IMR-90 (cell line): Measurements from ENCODE around the gene RAB31. TPM values are rescaled to one million over a fixed set of nuclear protein-coding genes. Genes with fewer than 3 reads are reported as not detected.

Experiments
- ATAC-seq: fragments of 200-7000 bp; cut with Tn5 transposase; 2 replicates; pipeline ENCODE4 v1.9.1; 2020; ENCODE audit warnings: low read depth, mild to moderate bottlenecking, moderate library complexity
- BruUV-seq: library from RNA; stranded (reverse); fragments of 400-500 nt; replicated peaks from 2 replicates; lab custom pipeline; 2021; lab: Mats Ljungman, UMichigan
- CTCF ChIA-PET: fragments of 300-600 bp; formaldehyde crosslinking; extraction: SDS; loops from one replicate; lab custom pipeline; 2021; ENCODE audit warnings: antibody characterized with exemption; lab: Yijun Ruan, JAX
- POLR2A ChIA-PET: fragments of 300-600 bp; sonication (Branson Sonifier 250); formaldehyde crosslinking; loops from one replicate; lab custom pipeline; 2022; ENCODE audit warnings: antibody characterized with exemption; ENCODE audit not compliant: unreplicated experiment; lab: Charles Lee
- DNase-seq: peaks from one replicate; pipeline ENCODE4 v3.0.0; 2013
- H2AFZ ChIP-seq: replicated peaks from 2 replicates; pipeline ENCODE3; 2013; ENCODE audit warnings: low read length, mild to moderate bottlenecking; ENCODE audit not compliant: poor library complexity
- H2AK5ac ChIP-seq: 2 replicates; pipeline ENCODE4 v1.6.1; 2013; ENCODE audit warnings: low read depth, low read length, inconsistent platforms
- H2AK9ac ChIP-seq: replicated peaks from 2 replicates; pipeline ENCODE3; 2013; ENCODE audit warnings: mild to moderate bottlenecking, low read depth, low read length, moderate library complexity; ENCODE audit not compliant: poor library complexity
- H2BK120ac ChIP-seq: 2 replicates; pipeline ENCODE4 v1.6.1; 2013; ENCODE audit warnings: low read depth, low read length, inconsistent platforms
- H2BK15ac ChIP-seq: 3 replicates; pipeline ENCODE4 v1.6.1; 2013; ENCODE audit warnings: low read depth, low read length, inconsistent platforms
- H2BK20ac ChIP-seq: 2 replicates; pipeline ENCODE4 v1.6.1; 2013; ENCODE audit warnings: low read depth, mild to moderate bottlenecking, inconsistent platforms, low read length, moderate library complexity
- H2BK5ac ChIP-seq: 2 replicates; pipeline ENCODE4 v1.6.1; 2013; ENCODE audit warnings: mild to moderate bottlenecking, low read depth, low read length, inconsistent platforms; ENCODE audit not compliant: poor library complexity, severe bottlenecking
- H3K14ac ChIP-seq: replicated peaks from 2 replicates; pipeline ENCODE4 v1.6.1; 2013; ENCODE audit warnings: low read depth, low read length, inconsistent platforms
- H3K18ac ChIP-seq: 2 replicates; pipeline ENCODE4 v1.6.1; 2013; ENCODE audit warnings: low read depth, low read length, control low read depth
- H3K23ac ChIP-seq: 2 replicates; pipeline ENCODE4 v1.6.1; 2013; ENCODE audit warnings: low read depth, low read length, inconsistent platforms
- H3K27ac ChIP-seq: 2 replicates; pipeline ENCODE4 v1.5.1; 2013; ENCODE audit warnings: mild to moderate bottlenecking, control low read depth, low read length; ENCODE audit not compliant: insufficient read depth
- H3K27me3 ChIP-seq: 2 replicates; pipeline ENCODE4 v1.6.1; 2013; ENCODE audit warnings: low read length; ENCODE audit not compliant: control insufficient read depth, insufficient read depth
- H3K36me3 ChIP-seq: 2 replicates; pipeline ENCODE4 v1.6.1; 2013; ENCODE audit warnings: low read length, mixed read lengths; ENCODE audit not compliant: control insufficient read depth, insufficient read depth
- H3K4ac ChIP-seq: 2 replicates; pipeline ENCODE4 v1.6.1; 2013; ENCODE audit warnings: low read depth, low read length, inconsistent platforms
- H3K4me1 ChIP-seq: 2 replicates; pipeline ENCODE4 v1.6.1; 2013; ENCODE audit warnings: low read length, mixed read lengths; ENCODE audit not compliant: control insufficient read depth, insufficient read depth
- H3K4me2 ChIP-seq: 2 replicates; pipeline ENCODE4 v1.6.1; 2013; ENCODE audit warnings: low read depth, mild to moderate bottlenecking, control low read depth, low read length, moderate library complexity
- H3K4me3 ChIP-seq: 2 replicates; pipeline ENCODE4 v1.5.1; 2013; ENCODE audit warnings: low read depth, mild to moderate bottlenecking, control low read depth, low read length, moderate library complexity; ENCODE audit not compliant: insufficient read depth
- H3K56ac ChIP-seq: 2 replicates; pipeline ENCODE4 v1.6.1; 2013; ENCODE audit warnings: low read length, inconsistent platforms; ENCODE audit not compliant: insufficient read depth; ENCODE audit errors: extremely low read depth
- H3K79me1 ChIP-seq, 2 experiments: 2 replicates each; pipeline ENCODE4 v1.6.1; 2013; ENCODE audit warnings: low read length in 2 of 2, inconsistent platforms in 1 of 2, low read depth in 1 of 2
- H3K9ac ChIP-seq: 2 replicates; pipeline ENCODE4 v1.6.1; 2013; ENCODE audit warnings: low read depth, low read length, control low read depth
- H3K9me1 ChIP-seq: 2 replicates; pipeline ENCODE4 v1.6.1; 2013; ENCODE audit warnings: low read length, inconsistent platforms; ENCODE audit not compliant: insufficient read depth
- H3K9me3 ChIP-seq: 2 replicates; pipeline ENCODE4 v1.6.1; 2013; ENCODE audit warnings: low read length; ENCODE audit not compliant: control insufficient read depth, insufficient read depth
- H4K20me1 ChIP-seq: 2 replicates; pipeline ENCODE4 v1.6.1; 2013; ENCODE audit warnings: low read length, inconsistent platforms; ENCODE audit not compliant: insufficient read depth
- H4K5ac ChIP-seq: 2 replicates; pipeline ENCODE4 v1.6.1; 2013; ENCODE audit warnings: mild to moderate bottlenecking, low read depth, low read length, control low read depth
- H4K8ac ChIP-seq, 2 experiments: 2 replicates each; pipeline ENCODE4 v1.6.1; 2013; ENCODE audit warnings: low read depth in 2 of 2, low read length in 2 of 2, control low read depth in 1 of 2, inconsistent platforms in 1 of 2
- H4K91ac ChIP-seq: 2 replicates; pipeline ENCODE4 v1.6.1; 2013; ENCODE audit warnings: low read depth, low read length, inconsistent platforms; ENCODE audit not compliant: insufficient read depth
- FOS ChIP-seq: fragments of 150-350 bp; IDR thresholded peaks from 2 replicates; pipeline ENCODE4 v1.6.1; 2016; ENCODE audit warnings: low read depth, low read length
- MAZ ChIP-seq: IDR thresholded peaks from 2 replicates; pipeline ENCODE4 v1.6.1; 2012; ENCODE audit warnings: low read depth, mild to moderate bottlenecking, low read length, improper control_type of control experiment, moderate library complexity, borderline replicate concordance
- dilution Hi-C: fragments of 300-500 bp; cut with HindIII; formaldehyde crosslinking; loops from one replicate; pipeline ENCODE4 v1.14.3; 2018; ENCODE audit warnings: low sequenced_read_pairs; ENCODE audit not compliant: unreplicated experiment
- in situ Hi-C: fragments of 300-500 bp; cut with MboI; formaldehyde crosslinking; loops from 3 replicates; pipeline ENCODE4 v1.14.3; 2019; ENCODE audit warnings: low sequenced_read_pairs, inconsistent platforms, mixed read lengths
- intact Hi-C: fragments of 100-400 bp; cut with micrococcal nuclease; formaldehyde crosslinking; loops from 2 replicates; pipeline ENCODE4 v1.10.0; 2022
- polyA plus RNA-seq, 3 experiments: library from polyadenylated mRNA; depleted of rRNA; stranded (reverse); fragments of >200 nt; gene quantifications; 2 replicates each; pipeline ENCODE4 v1.2.3, GENCODE V29; 2012; ENCODE audit warnings: low replicate concordance in 1 of 3
- total RNA-seq: library from RNA; depleted of rRNA; stranded (reverse); fragments of >200 nt; gene quantifications from 2 replicates; pipeline ENCODE4 v1.2.3, GENCODE V29; 2012

The RAB31 gene
- total and polyA plus RNA-seq, 2 of the 4 experiments (the other 2 are of a cell fraction), result 13.8 to 26.9 TPM

- Histone ChIP-seq H4K8ac (no peak overlapping the region), H3K79me1 (0 out of 4 replicates have a peak, but pooled peaks cover 0 to 4% of the 10 kb centered on the region in 2 experiments), H3K23ac (no peak overlapping the region), H4K5ac (no peak overlapping the region), H3K4ac (no peak overlapping the region), H2BK120ac (no peak overlapping the region), H3K9ac (no peak overlapping the region), H3K4me1 (no peaks in the 10 kb centered on the region), H2BK5ac (no peak overlapping the region), H2AK9ac (no peak overlapping the region), H3K56ac (no peak overlapping the region), H3K4me3 (no peak overlapping the region), H4K91ac (no peak overlapping the region), H2AFZ (no peak overlapping the region), H3K9me1 (peaks cover 3% of the 10 kb centered on the region; the same call in 1 of the 2 replicates), H2BK20ac (no peak overlapping the region), H3K27ac (no peak overlapping the region), H3K14ac (no peak overlapping the region), H3K4me2 (no peak overlapping the region), H4K20me1 (no peaks in the 10 kb centered on the region), H2AK5ac (no peak overlapping the region), H2BK15ac (no peak overlapping the region), H3K9me3 (peaks cover 7% of the 10 kb centered on the region; the same call in 1 of the 2 replicates), H3K36me3 (peaks cover 3% of the 10 kb centered on the region; the same call in 1 of the 2 replicates), H3K27me3 (no peaks in the 10 kb centered on the region), H3K18ac (no peak overlapping the region)
- DNase-seq, result no peak
- POLR2A ChIA-PET, result no interaction called here
- BruUV-seq, result no TSS peak
- intact Hi-C loops, result no loop called here
- CTCF ChIA-PET, result interaction anchor here (0.6 kb wide), 2 partner anchors 249 to 1460 kb away, joined by 3 to 4 read pairs; no protein-coding TSS in a partner anchor
- TF ChIP-seq MAZ, result no peak
- TF ChIP-seq FOS, result no peak
- ATAC-seq, result no peak
- in situ Hi-C loops, result no loop called here
- dilution Hi-C loops, result no loop called here
Measured at GRCh38 chr18:9861157-9861556, 153.1 kb downstream of the RAB31 start.
